GM19324 (cell line): Measurements from ENCODE around the gene ZNG1B.
"Not testable (repeated sequence)": the region's sequence is repeated elsewhere in the genome, so short reads cannot be mapped to it uniquely, and the experiment has no call there.

Source experiments
- ATAC-seq: cut with Tn5 transposase; IDR thresholded peaks from one replicate; pipeline ENCODE4 v1.9.1; 2021; ENCODE audit warnings: mild to moderate bottlenecking, moderate library complexity; ENCODE audit not compliant: unreplicated experiment, low FRiP score

ZNG1B gene

GRCh38 chr2:113437508-113438465 lies at the start of gene ZNG1B:
Gene ZNG1B, plus strand, starts transcription at chr2:113437691. Its CDS starts 178 bp downstream, at chr2:113437869.
- ATAC-seq: not testable (repeated sequence)

GRCh38 chr2:113390124-113390849 lies 47.2 kb upstream of the ZNG1B start:
- ATAC-seq: peak; percentile 90

- ATAC-seq: no peak
Measured at GRCh38 chr2:113391073-113391472, 46.4 kb upstream of the ZNG1B start.

GRCh38 chr2:113406114-113406513 lies 31.4 kb upstream of the ZNG1B start:
- no peak for ATAC-seq

GRCh38 chr2:113407446-113408099 lies 29.9 kb upstream of the ZNG1B start:
- no peak for ATAC-seq

- not testable (repeated sequence) for ATAC-seq
Measured at GRCh38 chr2:113411725-113412352, 25.7 kb upstream of the ZNG1B start.

- not testable (repeated sequence) for ATAC-seq
Measured at GRCh38 chr2:113412774-113413173, 24.7 kb upstream of the ZNG1B start.

GRCh38 chr2:113431773-113432172 lies 5.7 kb upstream of the ZNG1B start:
- not testable (repeated sequence) for ATAC-seq

- not testable (repeated sequence) for ATAC-seq
Measured at GRCh38 chr2:113433468-113433867, 4.0 kb upstream of the ZNG1B start.

GRCh38 chr2:113465770-113466169 lies 28.3 kb downstream of the ZNG1B start:
- ATAC-seq: not testable (repeated sequence)

GRCh38 chr2:113476688-113477368 lies 39.3 kb downstream of the ZNG1B start:
- not testable (repeated sequence) for ATAC-seq

- not testable (repeated sequence) for ATAC-seq
Measured at GRCh38 chr2:113496527-113496926, 59.0 kb downstream of the ZNG1B start.

- not testable (repeated sequence) for ATAC-seq
Measured at GRCh38 chr2:113498365-113498764, 60.9 kb downstream of the ZNG1B start, which contains the start of gene FOXD4L1. Gene FOXD4L1, plus strand, starts transcription at chr2:113498665. Its CDS starts 592 bp downstream, at chr2:113499257.

- ATAC-seq: not testable (repeated sequence)
Measured at GRCh38 chr2:113499019-113499885, 61.8 kb downstream of the ZNG1B start.

GRCh38 chr2:113499886-113500722 lies 62.6 kb downstream of the ZNG1B start:
- not testable (repeated sequence) for ATAC-seq

GRCh38 chr2:113500723-113501038 lies 63.2 kb downstream of the ZNG1B start:
- not testable (repeated sequence) for ATAC-seq

GRCh38 chr2:113502216-113503093 lies 65.0 kb downstream of the ZNG1B start:
- peak; percentile 11 for ATAC-seq
